Stimulated activated naive B cell treated with anti-CD40 and anti-IgM and Interleukin-4, amounts not matched to agents 10 μg/mL and 1 μg/mL and 100 μg/mL, for 72 hours (primary cell): ENCODE data around the gene RAB5B.

Source experiments
- ATAC-seq, 2 donors: fragments of 150-1000 bp; cut with Tn5 transposase; replicated peaks; 2 replicates each; pipeline ENCODE4 v1.10.0; 2021; ENCODE audit warnings: moderate library complexity in 1 of 2
- DNase-seq: peaks from one replicate; pipeline ENCODE4 v3.0.0; 2021
- H3K27ac Mint-ChIP-seq: one replicate; pipeline ENCODE4 v1.8.0; 2022; ENCODE audit warnings: mild to moderate bottlenecking, mixed read lengths
- H3K27me3 Mint-ChIP-seq, 2 donors: one replicate each; pipeline ENCODE4 v1.8.0; 2022; ENCODE audit warnings: mixed read lengths in 2 of 2
- H3K36me3 Mint-ChIP-seq, 2 donors: one replicate each; pipeline ENCODE4 v1.8.0; 2022; ENCODE audit warnings: mixed read lengths in 2 of 2, mild to moderate bottlenecking in 1 of 2
- H3K4me1 Mint-ChIP-seq, 2 donors: one replicate each; pipeline ENCODE4 v1.8.0; 2022; ENCODE audit warnings: mixed read lengths in 2 of 2, mild to moderate bottlenecking in 1 of 2
- H3K4me3 Mint-ChIP-seq, 2 donors: one replicate each; pipeline ENCODE4 v1.8.0; 2022; ENCODE audit warnings: mild to moderate bottlenecking in 2 of 2, mixed read lengths in 2 of 2, moderate library complexity in 1 of 2
- H3K9me3 Mint-ChIP-seq, 2 donors: one replicate each; pipeline ENCODE4 v1.8.0; 2022; ENCODE audit warnings: mixed read lengths in 2 of 2, mild to moderate bottlenecking in 1 of 2

Gene RAB5B, protein sequence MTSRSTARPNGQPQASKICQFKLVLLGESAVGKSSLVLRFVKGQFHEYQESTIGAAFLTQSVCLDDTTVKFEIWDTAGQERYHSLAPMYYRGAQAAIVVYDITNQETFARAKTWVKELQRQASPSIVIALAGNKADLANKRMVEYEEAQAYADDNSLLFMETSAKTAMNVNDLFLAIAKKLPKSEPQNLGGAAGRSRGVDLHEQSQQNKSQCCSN

DNA sequence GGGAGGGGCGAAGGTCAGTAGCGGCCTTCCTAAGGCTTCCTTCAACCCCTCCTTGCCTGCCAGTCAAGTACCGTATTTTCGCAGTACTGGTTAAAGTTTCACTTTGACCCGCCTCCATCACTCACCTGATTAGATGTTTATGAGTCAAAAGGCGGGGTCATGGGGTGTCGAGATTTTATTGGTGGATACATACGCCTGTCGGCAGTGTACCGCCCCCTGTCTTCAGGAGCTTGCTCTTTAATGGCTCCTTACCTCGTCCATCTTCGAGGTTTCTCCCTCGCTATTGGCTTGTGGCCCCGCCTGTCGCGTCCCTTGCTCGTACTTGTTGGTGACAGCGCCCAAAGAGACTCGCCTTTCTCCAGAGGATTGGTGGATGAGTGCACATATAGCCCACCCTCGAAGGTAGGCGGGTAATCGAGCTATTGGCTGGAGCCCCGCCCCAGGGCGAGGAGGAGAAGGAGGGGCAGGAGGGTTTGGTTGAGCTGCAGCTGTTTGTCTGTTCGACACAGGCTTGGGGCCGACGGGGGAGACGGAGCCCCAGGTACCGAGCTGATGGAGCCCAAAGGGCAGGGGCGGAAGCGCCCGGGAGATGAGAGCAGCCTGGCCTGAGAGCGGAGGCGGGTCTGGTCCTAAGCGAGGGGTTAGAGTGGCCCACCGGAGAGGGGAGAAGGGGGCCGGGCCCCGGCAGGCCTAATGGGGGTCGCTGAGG, at the start of gene RAB5B:
Gene RAB5B (plus strand): TSS at position 480 of the 709 bp plus-strand sequence. CDS start 12,883 bp downstream, outside the sequence.
- Mint-ChIP-seq H3K4me3 (no peak within 1 kb of the TSS), H3K4me1 (peaks cover 21 to 31% of the 10 kb centered on the region in 2 donors), H3K27ac (no peak within 1 kb of the TSS), H3K36me3 (peaks cover 14 to 28% of the 10 kb centered on the region in 2 donors), H3K27me3 (no peaks in the 10 kb centered on the region), H3K9me3 (no peaks in the 10 kb centered on the region)
- DNase-seq (peak; percentile 99), ATAC-seq (peak; percentile 90 to 91)

DNA sequence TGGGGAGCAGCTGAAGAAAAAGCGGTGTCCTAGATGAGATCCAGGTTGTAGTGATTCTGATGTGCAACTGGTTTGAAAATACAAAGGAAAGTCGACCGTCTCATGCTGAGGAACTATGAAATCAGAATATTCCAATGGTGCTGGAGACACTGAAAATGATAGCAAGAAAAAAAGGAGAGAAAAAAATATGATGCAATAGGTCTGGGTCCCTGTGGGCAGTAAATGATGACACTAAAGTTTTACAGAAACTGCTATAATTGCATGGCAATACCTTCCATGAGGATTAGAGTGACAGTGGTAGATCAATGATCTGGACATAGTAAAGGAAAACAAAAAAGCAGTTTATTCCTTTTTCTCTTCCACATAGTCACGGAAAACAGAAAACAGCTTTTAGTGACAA, 48.5 kb upstream of the RAB5B start:
- Mint-ChIP-seq H3K27ac (peak overlapping the region; percentile 1), H3K4me1 (peaks cover 35 to 49% of the 10 kb centered on the region in 2 donors), H3K27me3 (no peaks in the 10 kb centered on the region), H3K4me3 (peak overlapping the region; percentile 90 to 98), H3K9me3 (no peaks in the 10 kb centered on the region), H3K36me3 (peaks cover 25 to 35% of the 10 kb centered on the region in 2 donors)
- DNase-seq (no peak), ATAC-seq (no peak)

DNA sequence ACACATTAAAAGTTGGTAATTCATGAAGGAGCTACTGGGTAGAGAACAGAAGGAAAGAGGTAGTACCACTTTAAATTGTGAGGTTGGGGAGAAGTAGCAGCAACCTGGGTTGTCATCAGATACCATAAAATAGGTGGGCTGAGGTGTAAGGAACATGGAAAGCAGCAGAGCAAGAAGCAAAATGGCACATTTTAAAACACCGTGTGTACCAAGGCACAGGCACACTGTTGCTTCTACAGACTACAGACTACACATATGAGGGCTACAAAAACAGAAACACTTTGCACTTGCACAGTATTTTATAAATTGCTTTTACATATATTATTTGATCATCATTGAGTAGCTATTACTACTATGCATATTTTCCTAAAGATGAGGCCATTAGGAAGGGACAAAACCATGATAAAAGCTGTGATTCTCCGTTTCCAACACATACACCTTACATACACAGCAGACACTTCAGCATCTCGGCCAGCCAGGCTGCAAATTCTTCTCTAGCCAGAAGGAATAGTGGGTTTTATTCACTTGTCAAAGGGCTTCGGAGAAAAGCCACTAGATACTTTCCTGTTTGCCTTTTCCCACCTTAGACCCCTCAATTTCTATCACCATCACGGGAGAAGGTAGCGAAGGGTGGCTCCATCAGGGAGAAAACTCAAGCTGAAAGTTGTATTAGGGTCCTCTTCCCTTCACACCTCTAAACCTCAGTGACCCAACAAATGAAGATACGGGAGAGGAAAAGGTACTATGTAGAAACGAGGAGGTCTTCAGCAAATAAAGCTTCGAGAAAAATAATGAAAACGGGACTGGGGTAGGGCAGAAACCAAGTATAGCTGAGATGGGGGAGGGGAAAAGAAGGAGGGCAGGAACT, 47.8 kb upstream of the RAB5B start:
- Mint-ChIP-seq H3K4me3 (peak overlapping the region; percentile 90 to 98), H3K36me3 (peaks cover 25 to 36% of the 10 kb centered on the region in 2 donors), H3K4me1 (peaks cover 40 to 57% of the 10 kb centered on the region in 2 donors), H3K27ac (peak overlapping the region; percentile 99), H3K9me3 (no peaks in the 10 kb centered on the region), H3K27me3 (no peaks in the 10 kb centered on the region)
- no peak for DNase-seq
- ATAC-seq, result peak in 1 of 2 donors; percentile 0

DNA sequence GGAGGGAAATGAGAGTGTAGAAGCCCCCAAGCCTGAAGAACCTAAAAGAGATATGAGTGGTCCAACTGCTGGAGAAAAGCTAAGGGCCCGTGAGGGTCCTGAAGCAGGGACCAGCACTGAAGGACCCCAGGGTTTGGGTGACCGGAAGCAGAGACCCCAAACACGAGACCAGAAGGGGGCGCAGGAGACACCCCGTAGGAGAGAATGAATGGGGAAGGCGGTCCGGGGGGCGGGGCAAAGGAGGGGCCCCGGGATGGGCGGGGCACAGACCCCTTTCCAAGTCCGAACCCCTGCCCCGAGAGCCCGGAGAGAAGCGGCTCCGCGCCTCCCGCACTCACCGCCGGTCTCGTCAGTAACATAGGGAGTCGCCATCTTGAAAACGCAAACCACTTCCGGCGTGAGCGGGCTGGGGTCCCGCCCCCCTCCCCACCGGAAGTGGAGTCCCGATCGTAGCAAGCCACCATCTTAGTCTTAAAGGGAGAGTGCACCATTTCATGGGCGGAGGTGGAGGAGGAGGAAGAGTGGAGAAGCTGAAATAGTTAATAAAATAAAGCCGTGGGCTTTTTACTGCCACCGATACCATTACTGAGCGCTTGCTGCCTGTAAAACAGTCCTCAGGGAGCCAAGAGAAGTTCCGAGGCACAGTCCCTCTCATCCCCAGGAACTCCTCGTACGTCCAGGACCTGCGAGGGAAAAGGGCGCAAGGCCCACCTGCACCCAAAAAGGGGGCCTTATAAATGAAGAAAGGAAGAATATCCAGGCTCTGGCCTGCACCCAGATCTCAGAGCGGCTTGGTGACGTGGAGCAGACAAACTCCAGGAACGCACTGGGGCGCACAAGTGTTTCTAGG, 46.9 kb upstream of the RAB5B start:
- peak; percentile 78 for DNase-seq
- Mint-ChIP-seq H3K36me3 (peaks cover 24 to 38% of the 10 kb centered on the region in 2 donors), H3K9me3 (no peaks in the 10 kb centered on the region), H3K27ac (peak overlapping the region; percentile 99), H3K27me3 (no peaks in the 10 kb centered on the region), H3K4me1 (peaks cover 42 to 59% of the 10 kb centered on the region in 2 donors), H3K4me3 (peak overlapping the region; percentile 90 to 98)
- peak; percentile 57 to 59 for ATAC-seq

DNA sequence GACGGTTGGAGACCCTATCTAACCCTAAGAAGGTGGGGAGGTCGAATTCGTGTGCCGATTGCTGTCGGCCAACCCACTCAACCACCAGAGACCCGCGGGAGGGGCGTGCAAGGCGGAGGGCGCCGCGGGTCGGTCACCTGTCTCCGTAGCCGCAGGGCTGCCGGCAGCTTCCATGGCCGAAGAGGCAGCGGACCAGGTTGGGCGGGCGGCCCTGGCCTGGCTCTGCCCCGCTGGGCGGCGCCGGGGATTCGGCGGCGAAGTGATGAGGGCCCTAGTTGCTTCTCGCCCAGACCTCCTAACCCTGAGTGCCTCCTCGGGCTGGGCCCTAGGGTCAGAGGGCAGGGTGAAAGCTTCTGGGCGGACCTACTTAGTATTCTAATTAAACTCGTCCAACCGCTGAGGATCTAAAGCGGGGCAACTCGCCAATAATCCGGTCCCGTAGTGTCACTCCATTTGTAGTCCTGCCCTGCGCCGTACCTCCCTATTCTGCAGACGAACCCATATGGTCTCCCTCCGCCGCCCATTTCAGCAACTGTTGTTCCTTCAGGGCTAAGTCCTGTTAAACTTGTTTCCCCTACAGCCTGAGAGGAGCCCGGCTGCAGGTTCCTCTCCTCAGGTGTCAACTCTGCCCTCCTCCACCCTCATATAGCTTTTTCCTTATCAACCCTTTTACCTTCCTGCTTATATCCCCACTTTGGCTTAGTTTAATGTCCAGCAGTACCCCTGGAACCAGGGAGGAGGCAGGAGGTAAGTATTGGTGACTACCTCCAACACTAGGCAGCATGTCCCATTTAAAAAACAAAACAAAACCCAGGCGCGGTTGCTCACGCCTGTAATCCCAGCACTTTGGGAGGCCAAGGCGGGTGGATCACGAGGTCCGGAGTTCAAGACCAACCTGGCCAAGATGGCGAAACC, 46.0 kb upstream of the RAB5B start, which contains the start of gene PYM1:
Gene PYM1 (minus strand): TSS at position 307 of the 915 bp plus-strand sequence. CDS start 133 bp downstream, at position 174.
- Mint-ChIP-seq H3K9me3 (no peaks in the 10 kb centered on the region), H3K27ac (peak within 1 kb of the TSS; percentile 99), H3K36me3 (peaks cover 18 to 34% of the 10 kb centered on the region in 2 donors), H3K27me3 (no peaks in the 10 kb centered on the region), H3K4me1 (peaks cover 44 to 62% of the 10 kb centered on the region in 2 donors), H3K4me3 (peak within 1 kb of the TSS; percentile 98 to 99)
- ATAC-seq (peak; percentile 68 to 70), DNase-seq (peak; percentile 80)

DNA sequence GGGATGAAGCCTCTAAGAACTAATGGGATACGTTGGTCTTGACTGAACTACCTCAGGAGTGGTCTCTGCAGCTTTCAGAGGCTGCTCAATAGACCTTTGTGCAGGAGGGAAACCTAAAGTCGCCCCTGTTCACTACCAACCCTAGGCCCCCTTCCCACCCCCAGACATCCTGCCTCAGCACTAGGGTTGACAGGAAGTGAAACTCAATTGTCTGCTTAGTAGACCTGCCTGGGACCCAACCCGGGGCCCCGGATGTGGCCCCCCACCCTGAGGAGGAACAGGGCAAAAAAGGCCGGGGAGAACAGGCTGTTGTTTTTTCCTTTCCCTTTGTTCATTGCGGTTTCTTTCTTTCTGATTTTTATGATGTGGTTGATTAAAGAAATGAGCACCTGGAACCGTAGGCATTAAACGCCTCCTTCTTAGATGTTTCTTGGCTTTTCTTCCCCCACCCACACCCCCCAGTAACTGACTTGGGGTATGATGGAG, 44.5 kb upstream of the RAB5B start:
- peak overlapping the region; percentile 98 to 99 for H3K4me3 Mint-ChIP-seq
- DNase-seq, result peak; percentile 63

DNA sequence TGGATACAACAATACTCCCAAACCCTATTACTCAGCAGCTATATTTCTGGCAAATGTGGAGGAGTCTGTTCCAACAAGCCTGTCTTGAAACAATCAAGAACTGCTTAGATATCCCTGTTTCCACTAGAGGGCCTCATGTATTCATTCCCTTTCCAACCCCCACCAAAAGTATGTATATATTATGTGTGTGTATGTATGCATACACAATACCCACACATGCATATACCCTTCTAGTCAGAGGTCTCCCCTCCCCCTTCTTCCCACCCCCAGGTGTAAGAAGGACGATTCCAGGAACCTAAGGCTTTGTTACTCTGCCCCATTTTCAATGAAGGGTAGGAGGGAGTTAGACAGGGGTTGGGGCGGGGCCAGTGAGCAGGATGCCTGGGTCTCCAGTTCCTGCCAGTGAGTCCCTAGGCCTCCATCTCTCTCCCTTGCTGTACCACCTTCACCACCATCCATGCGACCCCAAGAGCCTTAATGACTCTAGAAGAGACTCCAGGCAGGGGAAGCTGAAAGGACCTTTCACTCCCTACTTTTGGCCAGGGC, 43.0 kb upstream of the RAB5B start, which contains the start of gene DGKA:
Gene DGKA (plus strand): TSS at position 392 of the 546 bp plus-strand sequence. CDS start 5,342 bp downstream, outside the sequence.
- H3K9me3 Mint-ChIP-seq, result no peaks in the 10 kb centered on the region
- peaks cover 36 to 63% of the 10 kb centered on the region in 2 donors for H3K4me1 Mint-ChIP-seq
- H3K36me3 Mint-ChIP-seq, result peaks cover 10 to 21% of the 10 kb centered on the region in 2 donors
- H3K4me3 Mint-ChIP-seq, result peak within 1 kb of the TSS; percentile 98 to 99
- H3K27ac Mint-ChIP-seq, result peak within 1 kb of the TSS; percentile 95
- ATAC-seq (peak; percentile 13 to 18), DNase-seq (peak; percentile 39)
- H3K27me3 Mint-ChIP-seq, result no peaks in the 10 kb centered on the region

More for the DNA sequence above, 44.5 kb upstream of the RAB5B start:
- Mint-ChIP-seq H3K36me3 (peaks cover 14 to 28% of the 10 kb centered on the region in 2 donors), H3K27me3 (no peaks in the 10 kb centered on the region), H3K27ac (peak overlapping the region; percentile 95), H3K9me3 (no peaks in the 10 kb centered on the region), H3K4me1 (peaks cover 41 to 65% of the 10 kb centered on the region in 2 donors)
- ATAC-seq, result peak; percentile 28 to 55

DNA sequence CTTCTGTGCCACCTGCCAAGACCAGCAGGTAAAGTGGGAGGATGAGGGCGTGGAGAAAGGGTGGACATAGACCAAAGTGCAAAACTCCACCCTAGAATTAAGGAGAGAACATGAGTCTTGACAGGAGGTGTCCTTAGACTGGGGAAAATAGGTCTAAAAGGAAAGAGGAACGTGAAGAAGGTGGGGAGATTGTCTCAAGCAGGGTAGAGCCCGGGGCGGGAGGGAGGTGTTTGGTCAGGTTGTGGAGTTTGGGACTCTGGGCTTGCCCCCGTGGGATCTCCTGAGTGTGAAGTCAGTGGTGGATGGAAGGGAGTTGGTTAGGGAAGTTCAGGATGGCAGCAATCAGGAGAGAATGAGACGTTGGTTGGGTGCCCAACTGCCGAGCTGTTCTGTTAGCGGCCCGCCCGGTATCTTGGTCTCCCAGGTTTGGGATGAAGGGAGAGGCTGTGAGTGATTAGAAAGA, 42.5 kb upstream of the RAB5B start:
- Mint-ChIP-seq H3K27ac (peak overlapping the region; percentile 95), H3K9me3 (no peaks in the 10 kb centered on the region), H3K36me3 (peaks cover 10 to 23% of the 10 kb centered on the region in 2 donors), H3K4me3 (peak overlapping the region; percentile 91 to 99), H3K4me1 (peaks cover 38 to 60% of the 10 kb centered on the region in 2 donors), H3K27me3 (no peaks in the 10 kb centered on the region)
- DNase-seq (peak; percentile 8), ATAC-seq (no peak)

DNA sequence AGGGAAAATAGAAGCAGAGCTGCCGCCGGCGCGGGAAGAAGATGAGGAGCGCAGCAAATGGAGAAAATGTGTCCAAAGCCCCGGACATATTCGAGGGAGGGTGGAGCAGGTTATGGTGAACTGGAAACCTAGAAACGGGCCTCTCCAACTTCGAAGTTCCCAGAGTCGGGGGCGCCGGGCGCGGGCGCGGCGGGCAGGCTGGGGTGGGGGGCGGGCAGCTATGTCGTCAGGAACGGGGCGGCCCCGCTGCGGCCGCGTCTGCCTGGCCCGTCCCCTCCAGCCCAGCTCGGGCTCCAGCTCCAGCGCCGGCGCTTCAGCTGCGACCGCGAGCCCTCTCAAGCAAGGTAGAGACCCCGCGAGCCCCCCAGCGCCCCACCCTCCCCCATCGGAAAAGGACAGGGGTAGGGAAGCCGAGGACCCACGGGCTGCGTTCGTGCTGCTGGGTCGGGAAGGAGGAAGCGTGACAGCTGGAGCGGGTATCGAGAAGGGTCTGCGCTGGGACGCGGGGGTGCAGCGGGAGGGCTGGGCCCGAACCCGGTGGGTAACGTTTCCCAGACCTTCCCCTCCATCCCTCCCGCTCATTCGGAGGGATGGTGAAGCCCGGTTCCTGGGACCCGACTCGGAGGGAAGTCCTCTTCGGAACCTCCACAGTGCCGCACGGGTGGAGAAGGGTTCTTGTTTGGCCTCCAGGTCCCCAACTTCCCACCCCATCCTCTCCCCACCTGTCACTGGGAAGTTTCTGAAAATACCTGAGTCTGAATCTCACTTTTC, 41.9 kb upstream of the RAB5B start:
- ATAC-seq (peak in 1 of 2 donors; percentile 10), DNase-seq (peak; percentile 5)
- H3K36me3 Mint-ChIP-seq, result peaks cover 7 to 20% of the 10 kb centered on the region in 2 donors
- no peaks in the 10 kb centered on the region for H3K9me3 Mint-ChIP-seq
- peaks cover 36 to 56% of the 10 kb centered on the region in 2 donors for H3K4me1 Mint-ChIP-seq
- H3K27ac Mint-ChIP-seq, result peak overlapping the region; percentile 95
- H3K4me3 Mint-ChIP-seq, result peak overlapping the region; percentile 91 to 99
- no peaks in the 10 kb centered on the region for H3K27me3 Mint-ChIP-seq

DNA sequence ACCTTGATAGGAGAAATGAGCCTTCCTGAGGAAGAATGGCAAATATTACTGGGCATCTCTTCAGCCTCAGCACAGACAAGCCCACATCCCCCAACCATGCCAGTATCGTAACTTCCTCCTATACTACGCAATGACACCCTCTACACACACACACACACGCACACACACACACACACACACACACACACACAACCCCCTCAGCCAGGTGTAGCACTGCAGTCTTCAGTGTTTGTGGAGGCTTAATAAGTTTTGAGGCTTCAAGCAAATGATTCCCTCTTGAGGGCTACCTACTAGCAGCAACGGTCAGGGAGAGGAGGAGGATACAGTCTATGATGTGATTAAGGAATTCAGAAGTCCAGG, 41.3 kb upstream of the RAB5B start:
- ATAC-seq (peak; percentile 33 to 39), DNase-seq (peak; percentile 34)
- H3K36me3 Mint-ChIP-seq, result peaks cover 8 to 21% of the 10 kb centered on the region in 2 donors
- H3K27me3 Mint-ChIP-seq, result no peaks in the 10 kb centered on the region
- peaks cover 36 to 56% of the 10 kb centered on the region in 2 donors for H3K4me1 Mint-ChIP-seq
- peak overlapping the region; percentile 91 to 99 for H3K4me3 Mint-ChIP-seq
- H3K27ac Mint-ChIP-seq, result peak overlapping the region; percentile 94
- no peaks in the 10 kb centered on the region for H3K9me3 Mint-ChIP-seq

DNA sequence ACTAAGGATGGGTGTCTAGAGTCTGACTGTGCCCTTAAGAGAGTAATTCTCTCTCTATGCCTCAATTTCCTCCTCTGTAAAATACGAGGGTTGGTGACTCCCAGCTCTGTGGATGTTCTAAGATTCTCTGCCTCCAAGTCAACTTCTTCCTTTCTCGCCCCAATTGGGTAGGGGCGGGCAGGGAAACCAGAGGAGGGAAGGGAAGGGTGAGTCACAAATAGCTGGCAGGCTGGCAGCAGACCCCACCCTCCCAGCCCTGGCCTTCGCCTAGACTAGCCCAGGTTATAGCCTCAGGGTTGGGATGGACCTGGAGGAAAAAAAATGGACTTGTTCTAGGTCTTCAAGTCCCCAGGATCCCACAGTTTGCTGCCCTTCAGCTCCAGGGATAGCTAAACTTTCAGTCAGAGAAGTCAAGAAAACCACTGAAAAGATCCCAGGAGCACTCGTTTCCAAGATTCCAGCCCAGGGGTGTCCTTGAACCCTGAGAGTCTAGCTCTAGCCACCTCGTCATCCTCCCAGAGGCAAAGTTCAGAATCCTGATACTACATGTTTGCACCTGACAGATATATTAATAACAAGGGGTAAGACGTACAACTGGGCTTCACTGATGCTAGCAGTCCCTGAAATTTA, 40.6 kb upstream of the RAB5B start:
- Mint-ChIP-seq H3K4me1 (peaks cover 36 to 56% of the 10 kb centered on the region in 2 donors), H3K9me3 (no peaks in the 10 kb centered on the region), H3K4me3 (peak overlapping the region in 1 of 2 donors; percentile 91), H3K36me3 (peaks cover 8 to 23% of the 10 kb centered on the region in 2 donors), H3K27me3 (no peaks in the 10 kb centered on the region), H3K27ac (no peak overlapping the region)
- DNase-seq (no peak), ATAC-seq (no peak)
